ENCODE results near the gene GTF2IRD2.
"Not testable (repeated sequence)": the region's sequence is repeated elsewhere in the genome, so short reads cannot be mapped to it uniquely, and the experiment has no call there.

The GTF2IRD2 gene

DNA sequence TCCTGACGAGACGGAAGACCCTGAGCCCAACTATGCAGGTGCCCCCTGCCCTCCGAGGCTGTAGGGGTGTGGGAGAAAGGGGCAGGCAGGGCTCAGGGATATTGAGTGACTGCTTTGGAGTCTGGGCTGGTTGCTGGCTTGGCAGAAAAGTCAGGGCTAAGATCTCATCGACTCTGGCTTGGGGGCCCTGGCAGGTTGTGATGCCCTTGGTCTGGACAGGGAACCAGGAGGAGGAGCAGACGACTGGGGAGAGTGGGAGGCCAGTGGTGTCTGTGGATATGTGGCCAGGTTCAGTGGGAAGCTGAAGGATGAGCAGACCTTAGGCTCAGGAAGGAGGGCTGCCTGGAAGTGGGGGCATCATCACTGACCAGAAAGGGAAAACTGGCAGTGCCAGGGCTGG lies 67.8 kb downstream of the GTF2IRD2 start:
- DNase-seq = not testable (repeated sequence)

DNA sequence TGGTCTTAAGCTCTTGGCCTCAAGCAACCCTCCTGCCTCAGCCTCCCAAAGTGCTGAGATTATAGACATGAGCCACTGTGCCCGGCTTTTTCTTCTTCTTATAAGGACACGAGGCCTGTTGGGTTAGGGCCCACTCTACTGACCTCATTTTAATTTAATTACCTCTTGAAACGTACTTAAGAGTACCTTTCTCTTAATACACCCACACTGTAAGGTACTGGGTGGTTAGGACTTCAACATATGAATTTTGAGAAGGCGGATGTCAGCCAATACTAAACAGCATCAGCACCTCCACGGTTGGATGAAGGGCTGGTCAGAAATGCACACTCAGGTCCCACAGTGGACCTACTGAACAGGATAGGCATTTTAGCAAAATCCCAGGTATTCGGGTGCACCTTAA lies 69.7 kb downstream of the GTF2IRD2 start:
- DNase-seq = not testable (repeated sequence)

DNA sequence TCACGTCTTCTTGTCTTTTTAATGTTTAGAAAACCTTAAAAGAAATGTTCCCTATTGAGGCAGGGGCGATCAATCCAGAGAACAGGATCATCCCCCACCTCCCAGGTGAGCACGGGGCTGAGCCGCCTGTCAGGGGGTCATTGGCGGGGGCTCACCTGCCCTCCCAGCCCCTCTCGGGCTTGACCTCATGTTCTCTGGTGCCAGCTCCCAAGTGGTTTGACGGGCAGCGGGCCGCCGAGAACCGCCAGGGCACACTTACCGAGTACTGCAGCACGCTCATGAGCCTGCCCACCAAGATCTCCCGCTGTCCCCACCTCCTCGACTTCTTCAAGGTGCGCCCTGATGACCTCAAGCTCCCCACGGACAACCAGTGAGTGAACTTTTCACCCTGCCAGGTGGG lies 72.4 kb downstream of the GTF2IRD2 start:
- DNase-seq = not testable (repeated sequence)

DNA sequence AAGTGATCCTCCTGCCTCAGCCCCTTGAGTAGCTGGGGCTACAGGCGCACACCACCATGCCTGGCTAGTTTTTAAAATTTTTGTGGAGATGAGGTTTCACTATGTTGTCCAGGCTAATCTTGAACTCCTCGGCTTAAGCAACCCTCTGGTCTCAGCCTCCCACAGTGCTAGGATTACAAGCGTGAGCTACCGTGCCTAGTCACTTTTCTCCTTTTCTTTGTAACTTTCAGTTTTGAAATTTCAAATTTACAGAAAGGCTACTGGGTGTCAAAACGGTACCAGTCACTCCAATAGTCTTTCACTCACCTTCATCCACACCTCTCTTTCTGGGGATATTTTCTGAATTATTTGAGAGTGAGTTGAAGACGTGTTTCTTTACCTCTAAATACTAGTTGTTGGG lies 76.3 kb downstream of the GTF2IRD2 start:
- DNase-seq = not testable (repeated sequence)

DNA sequence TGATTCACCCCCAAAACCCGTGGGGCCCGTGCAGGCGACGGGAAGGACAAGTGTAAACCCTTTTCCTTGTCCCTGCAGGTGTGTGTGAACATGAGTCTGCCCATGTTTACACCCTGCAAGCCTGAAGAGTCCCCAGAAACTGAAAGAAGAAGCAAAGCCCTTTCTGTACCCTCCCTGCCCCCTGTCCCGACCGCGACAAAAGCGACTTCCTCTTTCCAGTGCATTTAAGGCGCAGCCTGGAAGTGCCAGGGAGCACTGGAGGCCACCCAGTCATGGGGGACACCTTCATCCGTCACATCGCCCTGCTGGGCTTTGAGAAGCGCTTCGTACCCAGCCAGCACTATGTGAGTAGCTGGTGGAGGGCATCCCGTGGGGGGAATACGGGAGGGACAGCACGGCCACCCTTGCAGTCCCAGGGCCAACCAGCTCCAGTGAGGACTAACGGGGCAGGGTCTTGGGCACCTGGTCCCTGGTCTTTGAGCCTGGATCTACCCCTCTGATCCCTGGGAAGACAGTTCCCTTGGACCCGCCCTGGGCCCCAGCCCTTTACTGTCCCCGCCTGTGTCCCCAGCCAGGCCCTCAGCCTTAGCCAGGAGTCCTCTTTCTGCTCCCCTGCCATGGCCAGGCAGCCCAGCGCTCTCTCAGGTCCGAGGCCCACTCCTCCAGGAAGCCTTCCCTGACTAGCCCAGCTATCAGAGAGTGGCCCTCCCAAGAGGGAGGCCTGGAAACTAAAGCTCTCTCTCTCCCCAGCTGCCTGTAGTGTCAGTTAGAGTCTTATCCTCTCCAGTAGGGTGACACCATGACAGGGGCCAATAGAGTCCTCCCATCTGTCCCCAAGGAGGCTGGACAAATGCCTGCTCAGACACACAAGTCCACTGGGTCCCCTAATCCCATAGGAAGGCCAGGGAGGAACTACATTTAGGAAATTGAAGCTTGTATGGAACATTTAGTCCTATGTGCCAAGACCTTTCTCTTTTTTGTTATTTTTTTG lies 77.3 kb downstream of the GTF2IRD2 start, which contains the start of gene NCF1:
NCF1 (plus strand) TSS at position 252 of the 991 bp plus-strand sequence; CDS start at position 273, 21 bp downstream.
- not testable (repeated sequence) for DNase-seq

DNA sequence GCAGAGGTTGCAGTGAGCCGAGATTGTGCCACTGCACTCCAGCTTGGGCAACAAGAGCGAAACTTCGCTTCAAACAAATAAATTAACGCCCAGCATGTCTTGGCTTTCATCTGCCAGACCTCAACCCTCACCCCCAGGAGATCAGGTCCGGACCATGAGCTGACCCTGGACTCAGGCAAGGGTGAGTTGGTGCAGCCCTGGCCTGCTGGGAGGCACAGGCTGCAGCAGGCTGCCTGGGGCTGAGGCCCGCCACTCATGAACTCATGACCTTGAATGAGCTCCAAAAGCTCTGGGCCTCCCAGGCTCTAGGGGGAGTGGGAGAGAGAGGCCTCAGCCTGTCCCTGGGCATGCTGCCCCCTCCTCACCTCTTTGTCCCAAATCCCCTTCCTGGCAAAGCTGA lies 79.3 kb downstream of the GTF2IRD2 start:
- not testable (repeated sequence) for DNase-seq

DNA sequence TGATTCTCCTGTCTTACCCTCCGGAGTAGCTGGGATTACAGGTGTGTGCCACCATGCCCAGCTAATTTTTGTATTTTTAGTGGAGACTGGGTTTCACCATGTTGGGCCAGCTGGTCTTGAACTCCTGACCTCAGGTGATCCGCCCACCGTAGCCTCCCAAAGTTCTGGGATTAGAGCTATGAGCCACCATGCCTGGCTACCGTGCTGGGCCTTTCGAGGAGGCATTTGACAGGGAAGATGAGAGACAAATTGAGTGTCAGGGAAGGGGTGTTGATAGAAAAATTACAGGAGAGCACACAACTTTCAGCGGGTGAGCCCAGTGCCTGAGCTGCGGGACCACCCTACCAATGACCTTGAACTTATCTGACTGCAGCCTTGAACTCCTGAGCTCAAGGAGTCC lies 81.3 kb downstream of the GTF2IRD2 start:
- DNase-seq = not testable (repeated sequence)

DNA sequence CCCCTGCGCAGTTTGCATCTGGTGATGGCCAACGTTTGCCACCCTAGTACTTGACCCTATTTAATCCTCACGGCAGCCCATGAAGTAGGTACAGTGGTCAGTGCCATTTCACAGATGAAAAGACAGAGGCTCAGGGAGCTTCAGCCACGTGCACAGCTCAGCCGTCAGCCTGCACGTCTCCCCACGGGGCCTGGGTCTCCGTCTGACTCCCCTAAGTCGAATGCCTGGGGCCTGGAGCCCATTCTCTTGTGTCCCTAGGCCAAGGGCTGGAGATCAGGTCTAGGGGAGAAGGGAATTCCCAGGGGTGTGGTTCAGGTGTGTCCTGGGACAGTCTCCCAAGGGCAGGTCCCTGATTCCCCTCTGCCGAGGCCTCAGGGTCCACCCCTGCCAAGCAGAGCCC lies 84.4 kb downstream of the GTF2IRD2 start:
- not testable (repeated sequence) for DNase-seq

DNA sequence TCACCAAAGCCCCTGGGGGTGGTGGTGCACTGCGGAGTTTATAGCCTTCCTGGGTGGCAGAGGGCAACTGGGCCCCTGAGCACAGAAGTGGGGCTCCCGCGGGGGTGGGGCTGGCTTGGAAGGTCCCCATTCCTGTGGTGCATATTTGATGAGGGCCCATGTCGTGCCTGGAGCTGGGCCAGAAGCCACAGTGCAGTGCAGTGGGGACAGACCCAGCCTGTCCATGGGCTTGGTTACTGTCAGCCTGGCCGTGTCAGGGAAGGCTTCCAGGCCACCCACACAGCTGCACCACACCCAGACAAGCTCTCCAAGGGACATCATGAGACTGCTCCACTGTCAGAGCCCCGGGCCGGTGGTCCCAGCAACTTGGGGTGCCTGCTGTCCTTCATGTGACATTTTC lies 84.9 kb downstream of the GTF2IRD2 start:
- DNase-seq = not testable (repeated sequence)

DNA sequence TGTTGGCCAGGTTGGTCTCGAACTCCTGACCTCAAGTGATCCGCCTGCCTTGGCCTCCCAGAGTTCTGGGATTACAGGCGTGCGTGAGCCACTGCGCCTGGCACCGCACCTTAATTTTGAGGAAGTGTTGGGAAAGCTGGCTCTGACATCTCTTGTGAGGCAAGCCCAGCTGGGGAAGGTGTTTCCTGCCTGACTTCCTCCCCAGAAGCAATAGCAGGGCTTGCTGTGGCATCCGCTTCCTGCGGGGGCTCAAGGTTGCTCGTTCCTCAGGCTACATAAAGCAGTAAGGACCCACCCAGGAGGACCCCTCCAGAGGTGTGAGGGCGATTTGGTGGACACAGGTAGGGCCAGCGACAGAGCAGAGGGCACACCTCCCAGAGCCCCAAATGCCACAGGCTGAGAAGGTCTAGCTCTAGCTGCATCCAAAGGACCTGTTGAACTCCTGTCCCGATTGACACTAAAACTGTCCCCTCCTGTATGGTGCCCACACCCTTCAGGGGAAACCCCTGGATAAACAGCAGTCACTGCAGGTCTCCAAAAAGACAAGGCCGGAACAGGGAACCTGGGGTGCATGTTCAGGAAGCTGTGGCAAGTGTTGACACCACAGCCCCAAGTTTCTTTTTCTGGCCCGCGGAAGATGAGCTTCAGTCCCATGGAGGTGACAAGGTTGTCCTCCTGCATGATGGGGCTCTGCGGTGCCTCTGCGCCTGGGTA lies 86.0 kb downstream of the GTF2IRD2 start:
- DNase-seq = not testable (repeated sequence)

DNA sequence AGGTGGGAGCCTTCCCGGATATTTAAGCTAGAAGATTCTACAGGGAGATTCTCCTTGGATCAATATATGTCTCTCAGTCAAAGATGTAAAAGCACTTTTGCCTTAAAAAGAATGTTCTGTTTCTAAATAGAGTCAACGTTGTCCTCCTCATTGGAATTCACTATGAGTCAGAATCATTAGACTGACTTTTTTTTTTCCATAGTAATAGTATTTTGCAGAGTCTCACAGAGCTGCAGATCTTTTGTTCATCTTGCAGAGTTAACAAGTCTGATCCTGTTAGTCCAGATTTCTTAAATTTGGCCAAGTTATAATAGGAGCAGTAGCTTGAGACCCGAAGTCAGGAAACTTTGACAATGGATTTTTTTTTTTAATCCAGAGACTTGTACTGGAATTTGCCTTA lies 92.4 kb downstream of the GTF2IRD2 start:
- DNase-seq = not testable (repeated sequence)

DNA sequence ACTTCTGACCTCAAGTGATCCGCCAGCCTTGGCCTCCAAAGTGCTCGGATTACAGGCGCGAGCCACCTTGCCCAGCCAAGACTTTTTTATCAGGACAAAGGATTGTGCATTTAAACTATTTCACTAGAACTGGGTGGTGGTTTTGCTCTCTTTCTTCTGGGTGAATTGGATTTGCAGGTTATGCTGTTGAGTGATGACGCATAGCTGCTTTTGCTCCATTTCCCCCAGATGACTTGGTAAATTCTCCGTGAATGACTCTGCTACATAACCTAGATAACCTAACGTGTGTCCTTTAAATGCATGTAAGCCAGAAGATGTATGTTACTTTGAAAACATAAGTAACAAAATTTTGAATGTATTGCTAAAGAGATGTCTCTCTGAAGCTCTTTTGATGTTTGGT lies 93.1 kb downstream of the GTF2IRD2 start:
- not testable (repeated sequence) for DNase-seq

DNA sequence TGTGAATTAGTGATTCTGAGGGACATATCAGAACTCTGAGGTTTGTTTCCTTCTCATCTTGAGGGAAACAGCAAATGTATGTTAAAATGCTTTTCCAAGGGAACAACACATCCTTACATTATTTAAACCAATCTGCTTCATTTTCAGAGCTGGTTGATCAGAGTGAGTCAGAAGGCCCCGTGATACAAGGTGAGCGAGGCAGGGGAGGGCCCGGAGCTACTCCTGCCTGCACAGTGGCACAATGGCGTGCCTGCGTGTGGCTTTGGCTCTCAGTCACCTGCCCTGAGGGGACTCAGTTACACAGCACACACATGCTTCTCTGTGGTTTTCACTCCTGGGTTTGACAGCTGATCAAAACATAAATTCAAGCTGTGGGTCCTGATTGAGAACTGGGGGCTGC lies 94.7 kb downstream of the GTF2IRD2 start:
- not testable (repeated sequence) for DNase-seq

DNA sequence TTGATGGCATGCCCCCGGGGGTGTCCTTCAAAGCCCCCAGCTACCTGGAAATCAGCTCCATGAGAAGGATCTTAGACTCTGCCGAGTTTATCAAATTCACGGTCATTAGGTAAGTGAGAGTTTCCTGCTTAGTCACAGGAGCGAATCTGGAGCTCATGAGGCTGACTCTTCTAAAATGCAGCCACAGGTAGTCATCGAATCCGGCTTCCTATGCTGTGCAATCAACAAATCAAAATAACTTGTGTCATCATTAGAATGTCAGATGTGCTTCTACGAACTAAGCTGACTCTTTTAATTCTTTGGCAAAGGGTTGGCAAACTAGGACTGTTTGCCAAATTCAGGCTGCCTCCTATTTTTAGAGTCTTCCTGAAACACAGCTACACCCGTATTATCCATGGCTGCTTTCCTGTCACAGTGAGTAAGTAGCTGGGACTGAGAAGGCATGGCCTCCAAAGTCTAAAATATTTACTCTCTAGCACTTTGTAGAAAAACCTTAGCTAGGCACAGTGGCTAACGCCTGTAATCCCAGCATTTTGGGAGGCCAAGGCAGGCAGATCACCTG lies 97.4 kb downstream of the GTF2IRD2 start:
- DNase-seq = not testable (repeated sequence)
